ENCODE measurements around the gene NR5A1. TPM values are rescaled to one million over a fixed set of nuclear protein-coding genes. Genes with fewer than 3 reads are reported as not detected.

NR5A1 gene
- total RNA-seq, 4 donors from 2014 or later: not detected

DNA sequence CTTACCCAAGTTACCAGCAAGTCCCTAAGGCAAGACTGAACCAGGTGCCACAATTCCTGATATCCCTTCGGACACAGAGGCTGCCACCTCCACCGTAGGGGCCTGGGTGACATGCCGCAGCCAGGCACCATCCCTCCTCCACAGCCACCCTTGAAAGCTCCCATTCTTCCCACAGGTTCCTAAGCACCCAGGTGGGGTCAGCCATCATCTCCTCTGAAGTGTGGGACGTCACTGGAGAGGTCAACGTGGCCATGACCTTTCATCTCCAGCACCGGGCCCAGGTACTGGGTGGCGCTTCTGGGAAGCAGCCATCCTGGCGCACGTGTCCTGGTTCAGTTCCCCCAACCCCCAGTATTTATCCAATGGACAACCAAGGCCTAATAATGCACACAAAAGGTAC, 48.8 kb downstream of the NR5A1 start:
- in situ Hi-C loops (cut with MboI; ENCODE audit: low pct_ligation_motif_present in 1 of 4, low pct_unique_long_range_greater_than_20kb in 1 of 4, low sequenced_read_pairs in 3 of 4): no loop called here
- no peaks in the 10 kb centered on the region for H3K36me3 ChIP-seq
- H3K4me3 ChIP-seq: no peak overlapping the region
- H3K27ac ChIP-seq: no peak overlapping the region
- intact Hi-C loops (cut with DNase I; ENCODE audit: low total_unique reads): no loop called here
- DNase-seq: no peak
- H3K4me1 ChIP-seq: peaks cover 0 to 5% (median 3%) of the 10 kb centered on the region in 4 donors
- TF ChIP-seq POLR2AphosphoS5 (IDR thresholded peaks at IDR 0.05) (no peak), EP300 (IDR thresholded peaks at IDR 0.05; ENCODE audit: low read depth) (no peak), POLR2A (IDR thresholded peaks at IDR 0.05) (no peak), CTCF (IDR thresholded peaks at IDR 0.05) (no peak)
- no peaks in the 10 kb centered on the region for H3K9me3 ChIP-seq
- H3K27me3 ChIP-seq: peaks cover 13% of the 10 kb centered on the region
- 75% methylated on average over 9 of the region's 9 CpGs; no CpG with 5 or more reads in 1 of the 2 donors for WGBS, 2 donors (ENCODE audit: low coverage in 1 of 2)

DNA sequence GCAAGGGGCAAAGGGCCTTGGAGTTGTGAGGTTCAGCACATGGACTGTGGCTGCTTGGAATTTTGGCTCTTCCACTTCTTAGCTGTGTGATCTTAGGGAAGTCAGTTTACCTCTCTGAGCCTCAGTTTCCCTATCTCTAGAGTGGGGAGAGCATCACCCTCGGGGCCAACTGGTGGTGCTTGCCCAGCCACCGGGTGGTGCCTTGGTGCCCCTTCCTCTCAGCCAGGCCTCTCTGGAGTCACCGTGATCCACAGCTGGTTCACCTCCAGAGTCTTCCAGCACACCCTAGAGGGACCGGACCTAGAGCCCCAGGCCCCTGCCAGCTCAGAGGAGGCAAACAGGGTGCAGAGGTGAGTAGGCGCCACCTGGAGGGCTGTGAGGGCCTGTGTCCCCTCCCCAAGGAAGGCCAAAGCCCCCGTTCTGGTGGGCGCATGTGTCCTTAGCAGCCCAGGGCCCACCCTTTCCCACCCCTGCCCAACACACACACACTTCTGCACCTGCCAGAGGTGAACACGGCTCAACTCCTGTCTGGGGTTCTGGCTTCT, 49.2 kb downstream of the NR5A1 start:
- no peak for DNase-seq
- Histone ChIP-seq H3K4me3 (no peak overlapping the region), H3K27me3 (peaks cover 14% of the 10 kb centered on the region), H3K36me3 (no peaks in the 10 kb centered on the region), H3K27ac (no peak overlapping the region), H3K4me1 (peaks cover 0 to 8% (median 6%) of the 10 kb centered on the region in 4 donors), H3K9me3 (no peaks in the 10 kb centered on the region)
- TF ChIP-seq CTCF (IDR thresholded peaks at IDR 0.05) (no peak), POLR2A (IDR thresholded peaks at IDR 0.05) (no peak), EP300 (IDR thresholded peaks at IDR 0.05; ENCODE audit: low read depth) (no peak), POLR2AphosphoS5 (IDR thresholded peaks at IDR 0.05) (no peak)
- in situ Hi-C loops (cut with MboI; ENCODE audit: low pct_ligation_motif_present in 1 of 4, low pct_unique_long_range_greater_than_20kb in 1 of 4, low sequenced_read_pairs in 3 of 4) (no loop called here), intact Hi-C loops (cut with DNase I; ENCODE audit: low total_unique reads) (no loop called here)
- WGBS, 2 donors (ENCODE audit: low coverage in 1 of 2): 74% methylated on average over 7 of the region's 8 CpGs; no CpG with 5 or more reads in 1 of the 2 donors

GRCh38 chr9:124457079-124457886, 49.9 kb downstream of the NR5A1 start:
- in situ Hi-C loops (cut with MboI; ENCODE audit: low pct_ligation_motif_present in 1 of 4, low pct_unique_long_range_greater_than_20kb in 1 of 4, low sequenced_read_pairs in 3 of 4) (no loop called here), intact Hi-C loops (cut with DNase I; ENCODE audit: low total_unique reads) (no loop called here)
- Histone ChIP-seq H3K27me3 (peaks cover 17% of the 10 kb centered on the region), H3K9me3 (no peaks in the 10 kb centered on the region), H3K4me3 (no peak overlapping the region), H3K36me3 (no peaks in the 10 kb centered on the region), H3K27ac (no peak overlapping the region), H3K4me1 (peaks cover 0 to 8% (median 6%) of the 10 kb centered on the region in 4 donors)
- 81% methylated on average over 18 of the region's 18 CpGs; no CpG with 5 or more reads in 1 of the 2 donors for WGBS, 2 donors (ENCODE audit: low coverage in 1 of 2)
- DNase-seq: no peak
- no peak for TF ChIP-seq POLR2A (IDR thresholded peaks at IDR 0.05)
- no peak for TF ChIP-seq POLR2AphosphoS5 (IDR thresholded peaks at IDR 0.05)
- no peak for TF ChIP-seq EP300 (IDR thresholded peaks at IDR 0.05; ENCODE audit: low read depth)
- TF ChIP-seq CTCF (IDR thresholded peaks at IDR 0.05): no peak

DNA sequence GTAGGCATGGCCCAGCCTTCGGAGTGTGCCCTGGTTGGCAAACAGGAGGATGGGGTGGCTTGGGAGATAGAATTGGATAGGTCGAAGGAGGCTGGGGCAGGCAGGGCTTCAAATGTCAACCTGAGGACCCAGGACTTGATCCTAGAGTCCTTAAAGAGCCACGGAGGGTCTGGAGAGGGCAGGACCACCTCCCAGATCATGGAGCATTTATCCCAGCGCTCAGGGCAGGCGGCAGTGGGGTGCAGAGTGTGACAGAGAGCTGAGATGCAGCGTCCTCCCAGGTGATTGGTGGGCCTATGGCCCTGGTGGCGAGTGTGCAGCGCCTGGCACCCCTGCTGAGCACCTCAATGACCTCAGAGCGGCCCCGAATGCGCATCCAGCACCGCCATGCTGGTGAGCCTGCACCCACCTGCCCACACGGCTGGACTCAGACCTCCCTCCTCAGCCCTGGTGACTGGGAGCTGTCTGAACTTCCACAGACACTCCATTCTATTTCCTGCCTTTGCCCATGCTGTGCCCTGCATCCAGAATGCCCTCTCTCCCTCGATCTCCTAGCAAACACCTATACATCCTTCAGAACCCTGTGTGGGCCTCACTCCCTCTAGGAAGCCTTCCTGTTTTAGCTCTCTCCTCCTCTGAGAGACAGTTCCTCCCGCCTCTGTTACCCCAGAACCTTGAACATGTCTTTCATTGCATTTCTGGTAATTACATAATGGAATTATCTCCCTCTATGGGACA, 50.7 kb downstream of the NR5A1 start:
- intact Hi-C loops (cut with DNase I; ENCODE audit: low total_unique reads): no loop called here
- in situ Hi-C loops (cut with MboI; ENCODE audit: low pct_ligation_motif_present in 1 of 4, low pct_unique_long_range_greater_than_20kb in 1 of 4, low sequenced_read_pairs in 3 of 4): no loop called here
- WGBS, 2 donors (ENCODE audit: low coverage in 1 of 2): 70 to 100% methylated on average over 2 to 15 of the region's 15 CpGs

More for the DNA sequence above, 50.7 kb downstream of the NR5A1 start:
- Histone ChIP-seq H3K36me3 (no peaks in the 10 kb centered on the region), H3K4me1 (peaks cover 0 to 8% (median 6%) of the 10 kb centered on the region in 4 donors), H3K4me3 (no peak overlapping the region), H3K27me3 (peaks cover 25% of the 10 kb centered on the region), H3K9me3 (no peaks in the 10 kb centered on the region), H3K27ac (no peak overlapping the region)
- TF ChIP-seq POLR2AphosphoS5 (IDR thresholded peaks at IDR 0.05) (no peak), POLR2A (IDR thresholded peaks at IDR 0.05) (no peak), CTCF (IDR thresholded peaks at IDR 0.05) (no peak), EP300 (IDR thresholded peaks at IDR 0.05; ENCODE audit: low read depth) (no peak)
- DNase-seq: no peak

Measured in transverse colon (tissue), 4 donors.